Stimulated activated naive B cell treated with anti-CD40 and anti-IgM and Interleukin-4, amounts not matched to agents 10 μg/mL and 1 μg/mL and 100 μg/mL, for 72 hours (primary cell): ENCODE measurements around the gene ARHGEF18.

Experiments
- ATAC-seq, 2 donors: fragments of 150-1000 bp; cut with Tn5 transposase; replicated peaks; 2 replicates each; pipeline ENCODE4 v1.10.0; 2021; ENCODE audit warnings: moderate library complexity in 1 of 2
- DNase-seq: peaks from one replicate; pipeline ENCODE4 v3.0.0; 2021
- H3K27ac Mint-ChIP-seq: one replicate; pipeline ENCODE4 v1.8.0; 2022; ENCODE audit warnings: mild to moderate bottlenecking, mixed read lengths
- H3K27me3 Mint-ChIP-seq, 2 donors: one replicate each; pipeline ENCODE4 v1.8.0; 2022; ENCODE audit warnings: mixed read lengths in 2 of 2
- H3K36me3 Mint-ChIP-seq, 2 donors: one replicate each; pipeline ENCODE4 v1.8.0; 2022; ENCODE audit warnings: mixed read lengths in 2 of 2, mild to moderate bottlenecking in 1 of 2
- H3K4me1 Mint-ChIP-seq, 2 donors: one replicate each; pipeline ENCODE4 v1.8.0; 2022; ENCODE audit warnings: mixed read lengths in 2 of 2, mild to moderate bottlenecking in 1 of 2
- H3K4me3 Mint-ChIP-seq, 2 donors: one replicate each; pipeline ENCODE4 v1.8.0; 2022; ENCODE audit warnings: mild to moderate bottlenecking in 2 of 2, mixed read lengths in 2 of 2, moderate library complexity in 1 of 2
- H3K9me3 Mint-ChIP-seq, 2 donors: one replicate each; pipeline ENCODE4 v1.8.0; 2022; ENCODE audit warnings: mixed read lengths in 2 of 2, mild to moderate bottlenecking in 1 of 2

The ARHGEF18 gene

GRCh38 chr19:7382694-7383093, 34.0 kb downstream of the ARHGEF18 start:
- H3K4me1 Mint-ChIP-seq, result peaks cover 8 to 25% of the 10 kb centered on the region in 2 donors
- no peaks in the 10 kb centered on the region for H3K9me3 Mint-ChIP-seq
- peaks cover 5 to 11% of the 10 kb centered on the region in 2 donors for H3K36me3 Mint-ChIP-seq
- DNase-seq (no peak), ATAC-seq (no peak)
- H3K27ac Mint-ChIP-seq, result peak overlapping the region; percentile 47
- no peak overlapping the region for H3K4me3 Mint-ChIP-seq
- H3K27me3 Mint-ChIP-seq, result no peaks in the 10 kb centered on the region

- no peaks in the 10 kb centered on the region for H3K27me3 Mint-ChIP-seq
- peak overlapping the region; percentile 39 for H3K27ac Mint-ChIP-seq
- peaks cover 8 to 25% of the 10 kb centered on the region in 2 donors for H3K4me1 Mint-ChIP-seq
- H3K36me3 Mint-ChIP-seq, result peaks cover 5 to 11% of the 10 kb centered on the region in 2 donors
- ATAC-seq (no peak), DNase-seq (no peak)
- H3K4me3 Mint-ChIP-seq, result no peak overlapping the region
- H3K9me3 Mint-ChIP-seq, result no peaks in the 10 kb centered on the region
Observed at GRCh38 chr19:7383284-7383683, 34.5 kb downstream of the ARHGEF18 start.

GRCh38 chr19:7385062-7385461, 36.3 kb downstream of the ARHGEF18 start:
- Mint-ChIP-seq H3K27me3 (no peaks in the 10 kb centered on the region), H3K4me3 (no peak overlapping the region), H3K4me1 (peaks cover 8 to 15% of the 10 kb centered on the region in 2 donors), H3K27ac (no peak overlapping the region), H3K9me3 (no peaks in the 10 kb centered on the region), H3K36me3 (peaks cover 5 to 11% of the 10 kb centered on the region in 2 donors)
- no peak for ATAC-seq
- no peak for DNase-seq

GRCh38 chr19:7386308-7386707, 37.6 kb downstream of the ARHGEF18 start:
- Mint-ChIP-seq H3K36me3 (peaks cover 5 to 6% of the 10 kb centered on the region in 2 donors), H3K4me3 (no peak overlapping the region), H3K9me3 (no peaks in the 10 kb centered on the region), H3K27me3 (no peaks in the 10 kb centered on the region), H3K27ac (peak overlapping the region; percentile 91), H3K4me1 (peaks cover 6 to 8% of the 10 kb centered on the region in 2 donors)
- DNase-seq, result no peak
- ATAC-seq, result peak in 1 of 2 donors; percentile 44

- Mint-ChIP-seq H3K4me1 (peaks cover 6 to 8% of the 10 kb centered on the region in 2 donors), H3K9me3 (no peaks in the 10 kb centered on the region), H3K4me3 (no peak overlapping the region), H3K27ac (peak overlapping the region; percentile 91), H3K27me3 (no peaks in the 10 kb centered on the region), H3K36me3 (peaks cover 5 to 6% of the 10 kb centered on the region in 2 donors)
- no peak for DNase-seq
- ATAC-seq, result no peak
Observed at GRCh38 chr19:7386769-7387168, 38.0 kb downstream of the ARHGEF18 start.

GRCh38 chr19:7391218-7391670, 42.5 kb downstream of the ARHGEF18 start:
- DNase-seq, result no peak
- H3K27me3 Mint-ChIP-seq, result no peaks in the 10 kb centered on the region
- ATAC-seq, result no peak
- no peak overlapping the region for H3K4me3 Mint-ChIP-seq
- peaks cover 0 to 1% of the 10 kb centered on the region in 2 donors for H3K36me3 Mint-ChIP-seq
- H3K9me3 Mint-ChIP-seq, result no peaks in the 10 kb centered on the region
- peaks cover 24 to 27% of the 10 kb centered on the region in 2 donors for H3K4me1 Mint-ChIP-seq
- H3K27ac Mint-ChIP-seq, result peak overlapping the region; percentile 59

- H3K4me1 Mint-ChIP-seq, result peaks cover 25 to 39% of the 10 kb centered on the region in 2 donors
- peaks cover 0 to 1% of the 10 kb centered on the region in 2 donors for H3K36me3 Mint-ChIP-seq
- DNase-seq (no peak), ATAC-seq (no peak)
- peak overlapping the region; percentile 96 for H3K27ac Mint-ChIP-seq
- H3K27me3 Mint-ChIP-seq, result no peaks in the 10 kb centered on the region
- H3K9me3 Mint-ChIP-seq, result no peaks in the 10 kb centered on the region
- H3K4me3 Mint-ChIP-seq, result peak overlapping the region; percentile 26 to 89
Observed at GRCh38 chr19:7393459-7393858, 44.7 kb downstream of the ARHGEF18 start.

- ATAC-seq (no peak), DNase-seq (no peak)
- peak overlapping the region; percentile 89 to 93 for H3K4me3 Mint-ChIP-seq
- H3K27me3 Mint-ChIP-seq, result no peaks in the 10 kb centered on the region
- peaks cover 0 to 1% of the 10 kb centered on the region in 2 donors for H3K36me3 Mint-ChIP-seq
- peaks cover 30 to 46% of the 10 kb centered on the region in 2 donors for H3K4me1 Mint-ChIP-seq
- peak overlapping the region; percentile 96 for H3K27ac Mint-ChIP-seq
- H3K9me3 Mint-ChIP-seq, result no peaks in the 10 kb centered on the region
Observed at GRCh38 chr19:7393939-7394730, 45.4 kb downstream of the ARHGEF18 start.

- peak overlapping the region; percentile 96 for H3K27ac Mint-ChIP-seq
- ATAC-seq (peak; percentile 65 to 76), DNase-seq (peak; percentile 88)
- peaks cover 31 to 53% of the 10 kb centered on the region in 2 donors for H3K4me1 Mint-ChIP-seq
- H3K4me3 Mint-ChIP-seq, result peak overlapping the region; percentile 89 to 93
- no peaks in the 10 kb centered on the region for H3K9me3 Mint-ChIP-seq
- H3K27me3 Mint-ChIP-seq, result no peaks in the 10 kb centered on the region
- H3K36me3 Mint-ChIP-seq, result peaks cover 0 to 1% of the 10 kb centered on the region in 2 donors
Observed at GRCh38 chr19:7394731-7395359, 46.1 kb downstream of the ARHGEF18 start.

- ATAC-seq (peak; percentile 31 to 43), DNase-seq (no peak)
- peak overlapping the region; percentile 96 for H3K27ac Mint-ChIP-seq
- peaks cover 0 to 1% of the 10 kb centered on the region in 2 donors for H3K36me3 Mint-ChIP-seq
- peaks cover 31 to 53% of the 10 kb centered on the region in 2 donors for H3K4me1 Mint-ChIP-seq
- no peaks in the 10 kb centered on the region for H3K9me3 Mint-ChIP-seq
- no peaks in the 10 kb centered on the region for H3K27me3 Mint-ChIP-seq
- H3K4me3 Mint-ChIP-seq, result peak overlapping the region; percentile 89 to 93
Observed at GRCh38 chr19:7395360-7396066, 46.8 kb downstream of the ARHGEF18 start.

GRCh38 chr19:7397687-7398086, 49.0 kb downstream of the ARHGEF18 start:
- H3K27me3 Mint-ChIP-seq, result no peaks in the 10 kb centered on the region
- peaks cover 37 to 53% of the 10 kb centered on the region in 2 donors for H3K4me1 Mint-ChIP-seq
- no peak overlapping the region for H3K4me3 Mint-ChIP-seq
- ATAC-seq (no peak), DNase-seq (no peak)
- H3K9me3 Mint-ChIP-seq, result no peaks in the 10 kb centered on the region
- H3K36me3 Mint-ChIP-seq, result peaks cover 12 to 13% of the 10 kb centered on the region in 2 donors
- peak overlapping the region; percentile 71 for H3K27ac Mint-ChIP-seq
